HG02970 (cell line): Measurements from ENCODE around the gene ACAP2.
"Not testable (repeated sequence)": the region's sequence is repeated elsewhere in the genome, so short reads cannot be mapped to it uniquely, and the experiment has no call there.

Experiments
- ATAC-seq: cut with Tn5 transposase; IDR thresholded peaks from one replicate; pipeline ENCODE4 v1.9.1; 2021; ENCODE audit warnings: mild to moderate bottlenecking, moderate library complexity, moderate number of reproducible peaks; ENCODE audit not compliant: unreplicated experiment, low FRiP score

Gene ACAP2

GRCh38 chr3:195249057-195249770 is 193.6 kb downstream of the ACAP2 start:
- ATAC-seq, result no peak

GRCh38 chr3:195248281-195248680 is 194.5 kb downstream of the ACAP2 start:
- ATAC-seq, result no peak

- no peak for ATAC-seq
These were observed 195.0 kb downstream of the ACAP2 start for GRCh38 chr3:195247863-195248189.

- no peak for ATAC-seq
These were observed 195.5 kb downstream of the ACAP2 start for GRCh38 chr3:195247086-195247862.

GRCh38 chr3:195246581-195246995 is 196.2 kb downstream of the ACAP2 start:
- no peak for ATAC-seq

GRCh38 chr3:195245531-195245951 is 197.3 kb downstream of the ACAP2 start:
- no peak for ATAC-seq

- ATAC-seq, result no peak
These were observed 201.0 kb downstream of the ACAP2 start for GRCh38 chr3:195241592-195242355.

- no peak for ATAC-seq
These were observed 201.9 kb downstream of the ACAP2 start for GRCh38 chr3:195240939-195241338.

- ATAC-seq, result no peak
These were observed 202.6 kb downstream of the ACAP2 start for GRCh38 chr3:195240171-195240701.

GRCh38 chr3:195239121-195239520 is 203.7 kb downstream of the ACAP2 start:
- no peak for ATAC-seq

GRCh38 chr3:195238586-195239118 is 204.2 kb downstream of the ACAP2 start:
- ATAC-seq, result no peak

- ATAC-seq, result no peak
These were observed 204.7 kb downstream of the ACAP2 start for GRCh38 chr3:195238081-195238571.

- no peak for ATAC-seq
These were observed 205.8 kb downstream of the ACAP2 start for GRCh38 chr3:195236801-195237570.

GRCh38 chr3:195236076-195236798 is 206.6 kb downstream of the ACAP2 start:
- ATAC-seq, result no peak

- ATAC-seq, result no peak
These were observed 212.6 kb downstream of the ACAP2 start for GRCh38 chr3:195230244-195230643.

GRCh38 chr3:195228886-195229285 is 213.9 kb downstream of the ACAP2 start:
- not testable (repeated sequence) for ATAC-seq

- no peak for ATAC-seq
These were observed 214.9 kb downstream of the ACAP2 start for GRCh38 chr3:195227871-195228270.

- ATAC-seq, result no peak
These were observed 215.8 kb downstream of the ACAP2 start for GRCh38 chr3:195226900-195227447.

- ATAC-seq, result no peak
These were observed 216.4 kb downstream of the ACAP2 start for GRCh38 chr3:195226445-195226844.
